HepG2 (cell line): ENCODE data around the gene AMHR2. TPM values are rescaled to one million over a fixed set of nuclear protein-coding genes. Genes with fewer than 3 reads are reported as not detected.

ENCODE experiments used
- ATAC-seq: fragments of 200-7000 bp; cut with Tn5 transposase; 3 replicates; pipeline ENCODE4 v1.9.1; 2020; ENCODE audit warnings: mild to moderate bottlenecking, moderate library complexity
- BruUV-seq: library from RNA; stranded (reverse); fragments of 400-500 nt; replicated peaks from 2 replicates; lab custom pipeline; 2021; lab: Mats Ljungman, UMichigan
- CTCF ChIA-PET: fragments of 300-600 bp; formaldehyde crosslinking; extraction: SDS; loops from one replicate; lab custom pipeline; 2021; ENCODE audit warnings: low total read pairs, inconsistent platforms, low intra/inter-chr PET ratio; lab: Yijun Ruan, JAX
- POLR2A ChIA-PET: fragments of 350-600 bp; sonication (Branson Sonifier 250); formaldehyde crosslinking; loops from one replicate; lab custom pipeline; 2020; ENCODE audit warnings: antibody characterized with exemption, inconsistent platforms; lab: Yijun Ruan, JAX
- DNase-seq: peaks from one replicate; pipeline ENCODE4 v3.0.0-alpha.2; 2015; ENCODE audit warnings: low spot score
- FAIRE-seq: peaks from 3 replicates; lab custom pipeline; 2011; peaks lifted over from hg19 to GRCh38; lab: Jason Lieb, UNC
- H2AFZ ChIP-seq: one replicate; pipeline ENCODE4 v1.6.1; 2011; ENCODE audit warnings: low read length, inconsistent platforms
- H3K27ac ChIP-seq: fragments of 300-600 bp; 3 replicates; pipeline ENCODE4 v1.8.0; 2011; ENCODE audit warnings: mixed run types, mild to moderate bottlenecking, mixed read lengths, low read length, inconsistent platforms; ENCODE audit not compliant: insufficient read depth; ENCODE audit errors: extremely low read length
- H3K27me3 ChIP-seq, 2 experiments: fragments of 200-600 bp in 1 of 2; 2 replicates in 1 of 2; 3 replicates in 1 of 2; pipeline versions ENCODE4 v1.6.0 to v1.8.0; 2011; ENCODE audit warnings: low read length in 2 of 2, mild to moderate bottlenecking in 2 of 2, moderate library complexity in 2 of 2, inconsistent platforms in 1 of 2; ENCODE audit not compliant: insufficient read depth in 2 of 2, control insufficient read depth in 1 of 2
- H3K36me3 ChIP-seq, 2 experiments: fragments of 200-600 bp in 1 of 2; replicated peaks in 1 of 2; 2 replicates in 1 of 2; 3 replicates in 1 of 2; pipeline versions ENCODE4 v1.5.1 to v1.8.0; 2011; ENCODE audit warnings: low read length in 2 of 2, inconsistent platforms in 1 of 2; ENCODE audit not compliant: insufficient read depth in 2 of 2, control insufficient read depth in 1 of 2
- H3K4me1 ChIP-seq: 2 replicates; pipeline ENCODE4 v1.5.1; 2012; ENCODE audit warnings: low read length, inconsistent platforms; ENCODE audit not compliant: insufficient read depth
- H3K4me2 ChIP-seq: 2 replicates; pipeline ENCODE4 v1.6.0; 2011; ENCODE audit warnings: low read depth, low read length, inconsistent platforms
- H3K4me3 ChIP-seq, 3 experiments: fragments of 200-600 bp in 1 of 3; sonication (generic), shearing (Covaris generic) in 1 of 3; replicated peaks in 1 of 3; 2 replicates each; pipeline ENCODE4 v1.5.1; 2011 to 2016; ENCODE audit warnings: low read length in 3 of 3, inconsistent platforms in 2 of 3, low read depth in 2 of 3, mild to moderate bottlenecking in 2 of 3, control low read depth in 1 of 3, mixed read lengths in 1 of 3; ENCODE audit not compliant: insufficient read depth in 1 of 3
- H3K79me2 ChIP-seq: one replicate; pipeline ENCODE4 v1.6.1; 2011; ENCODE audit warnings: low read length, inconsistent platforms; ENCODE audit not compliant: insufficient read depth
- H3K9ac ChIP-seq: 2 replicates; pipeline ENCODE4 v1.6.0; 2011; ENCODE audit warnings: mild to moderate bottlenecking, low read depth, low read length, inconsistent platforms; ENCODE audit not compliant: insufficient read depth
- H3K9me3 ChIP-seq: 2 replicates; pipeline ENCODE4 v1.5.1; 2012; ENCODE audit warnings: mild to moderate bottlenecking, low read length
- H4K20me1 ChIP-seq: 2 replicates; pipeline ENCODE4 v1.6.0; 2011; ENCODE audit warnings: inconsistent platforms, mild to moderate bottlenecking, low read length, moderate library complexity; ENCODE audit not compliant: insufficient read depth
- ELF4 ChIP-seq: sonication (generic); formaldehyde crosslinking; IDR thresholded peaks from 2 replicates; pipeline ENCODE4 v1.5.0; 2020; ENCODE audit warnings: missing genetic modification reagents, mild to moderate bottlenecking, moderate library complexity, borderline replicate concordance
- PCBP2 ChIP-seq: fragments of 200-400 bp; formaldehyde crosslinking; optimal IDR thresholded peaks from 2 replicates; pipeline ENCODE3; 2018; ENCODE audit warnings: low read length, low read depth; ENCODE audit not compliant: poor library complexity, severe bottlenecking
- PHF5A ChIP-seq: IDR thresholded peaks from one replicate; pipeline ENCODE4 v1.6.1; 2018; ENCODE audit warnings: low read depth, missing genetic modification reagents; ENCODE audit not compliant: unreplicated experiment
- YEATS2 ChIP-seq: sonication (generic); formaldehyde crosslinking; IDR thresholded peaks from 2 replicates; pipeline ENCODE4 v1.4.0; 2020; ENCODE audit warnings: missing genetic modification reagents, borderline replicate concordance
- ZNF512B ChIP-seq: sonication (generic); formaldehyde crosslinking; IDR thresholded peaks from 2 replicates; pipeline ENCODE4 v1.5.1; 2020; ENCODE audit warnings: missing genetic modification reagents, mild to moderate bottlenecking, borderline replicate concordance
- ZNF746 ChIP-seq: sonication (generic); formaldehyde crosslinking; IDR thresholded peaks from 2 replicates; pipeline ENCODE4 v1.8.0; 2022; ENCODE audit warnings: mild to moderate bottlenecking, missing genetic modification reagents
- ZSCAN12 ChIP-seq: sonication (generic); formaldehyde crosslinking; IDR thresholded peaks from 2 replicates; pipeline ENCODE4 v1.9.0; 2021; ENCODE audit warnings: mild to moderate bottlenecking, missing genetic modification reagents
- WGBS: methylation state at CpG from one replicate; pipeline ENCODE4 v1.1.6; 2017; ENCODE audit warnings: low lambda C conversion rate; 5-methylcytosine and 5-hydroxymethylcytosine counted together
- in situ Hi-C: cut with HindIII; loops from 2 replicates; pipeline ENCODE4 v1.10.0; 2017; ENCODE audit warnings: low pct_unique_long_range_greater_than_20kb; ENCODE audit not compliant: extremely low pct_ligation_motif_present
- intact Hi-C: fragments of 100-400 bp; cut with micrococcal nuclease; formaldehyde crosslinking; loops from one replicate; pipeline ENCODE4 v1.10.0; 2022; ENCODE audit not compliant: unreplicated experiment
- polyA plus RNA-seq, 8 experiments: library from polyadenylated mRNA; depleted of rRNA in 3 of 8; stranded (reverse) in 7 of 8; unstranded in 1 of 8; fragments of >200 nt; fragmentation: Illumina TruSeq in 4 of 8; extraction: Trizol in 4 of 8; gene quantifications; 2 replicates each; pipeline versions ENCODE4 v1.2.1 to v1.2.3, GENCODE V29; 2011 to 2016; ENCODE audit warnings: low read depth in 4 of 8, missing spikeins in 1 of 8, mixed read lengths in 1 of 8; ENCODE audit not compliant: insufficient read depth in 1 of 8
- total RNA-seq, 5 experiments: library from RNA; depleted of rRNA; stranded (reverse); fragments of >200 nt; fragmentation: Illumina TruSeq; extraction: Trizol; gene quantifications; 2 replicates each; pipeline ENCODE4 v1.2.3, GENCODE V29; 2016; ENCODE audit warnings: low read depth in 1 of 5
- TF ChIP-seq, protein P1 (sequence below): sonication (generic); formaldehyde crosslinking; IDR thresholded peaks from 2 replicates; pipeline ENCODE4 v1.4.0; 2020; ENCODE audit warnings: mild to moderate bottlenecking, missing genetic modification reagents, borderline replicate concordance

The AMHR2 gene
- total and polyA plus RNA-seq, 2 of the 13 experiments (the other 11 are each of a cell fraction or from before 2014, with no cell fraction given), result 0.24 to 0.58 TPM

DNA sequence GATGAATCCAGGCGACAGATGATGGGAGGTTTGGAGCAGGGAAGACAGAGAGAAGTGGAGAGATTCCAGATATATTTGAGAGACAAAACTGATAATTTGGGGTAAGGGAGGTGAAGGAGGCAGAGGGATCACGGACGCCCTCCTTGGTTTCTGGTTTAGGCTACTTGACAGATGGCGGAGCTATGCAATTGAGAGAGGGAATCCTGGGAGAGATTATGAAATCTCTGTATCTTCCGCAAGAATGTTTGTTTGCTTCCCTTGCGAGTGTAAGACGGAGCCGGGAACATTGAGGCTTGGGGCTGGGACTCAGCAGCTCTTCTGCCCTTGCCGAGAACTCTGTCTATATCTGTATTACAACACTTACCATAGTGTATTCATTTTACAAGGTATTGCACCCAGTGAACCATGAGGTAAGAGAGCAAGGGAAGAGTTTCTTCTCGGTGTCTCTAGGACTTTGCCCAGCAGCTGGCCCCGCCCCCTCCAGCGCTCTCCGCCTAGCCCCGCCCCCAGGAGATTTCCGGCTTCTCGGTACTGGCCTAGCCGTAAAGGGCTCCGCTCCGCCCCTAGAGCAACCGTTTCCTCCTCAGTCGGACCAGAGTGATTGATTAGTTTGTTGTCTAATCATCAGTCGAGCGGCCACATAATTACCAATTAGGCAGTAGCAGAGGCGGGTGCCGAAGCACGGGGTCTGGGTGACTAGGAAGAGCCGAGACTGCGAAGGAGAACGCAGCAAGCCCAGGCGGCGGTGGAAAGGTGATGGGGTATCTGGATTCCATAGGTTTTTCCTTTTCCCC lies 17.6 kb downstream of the AMHR2 start, which contains the start of gene PRR13 (continued):
- peak; percentile 58; the same call in 1 of the 2 replicates for TF ChIP-seq ELF4
- no peak for TF ChIP-seq ZSCAN12
- TF ChIP-seq, protein P1, sequence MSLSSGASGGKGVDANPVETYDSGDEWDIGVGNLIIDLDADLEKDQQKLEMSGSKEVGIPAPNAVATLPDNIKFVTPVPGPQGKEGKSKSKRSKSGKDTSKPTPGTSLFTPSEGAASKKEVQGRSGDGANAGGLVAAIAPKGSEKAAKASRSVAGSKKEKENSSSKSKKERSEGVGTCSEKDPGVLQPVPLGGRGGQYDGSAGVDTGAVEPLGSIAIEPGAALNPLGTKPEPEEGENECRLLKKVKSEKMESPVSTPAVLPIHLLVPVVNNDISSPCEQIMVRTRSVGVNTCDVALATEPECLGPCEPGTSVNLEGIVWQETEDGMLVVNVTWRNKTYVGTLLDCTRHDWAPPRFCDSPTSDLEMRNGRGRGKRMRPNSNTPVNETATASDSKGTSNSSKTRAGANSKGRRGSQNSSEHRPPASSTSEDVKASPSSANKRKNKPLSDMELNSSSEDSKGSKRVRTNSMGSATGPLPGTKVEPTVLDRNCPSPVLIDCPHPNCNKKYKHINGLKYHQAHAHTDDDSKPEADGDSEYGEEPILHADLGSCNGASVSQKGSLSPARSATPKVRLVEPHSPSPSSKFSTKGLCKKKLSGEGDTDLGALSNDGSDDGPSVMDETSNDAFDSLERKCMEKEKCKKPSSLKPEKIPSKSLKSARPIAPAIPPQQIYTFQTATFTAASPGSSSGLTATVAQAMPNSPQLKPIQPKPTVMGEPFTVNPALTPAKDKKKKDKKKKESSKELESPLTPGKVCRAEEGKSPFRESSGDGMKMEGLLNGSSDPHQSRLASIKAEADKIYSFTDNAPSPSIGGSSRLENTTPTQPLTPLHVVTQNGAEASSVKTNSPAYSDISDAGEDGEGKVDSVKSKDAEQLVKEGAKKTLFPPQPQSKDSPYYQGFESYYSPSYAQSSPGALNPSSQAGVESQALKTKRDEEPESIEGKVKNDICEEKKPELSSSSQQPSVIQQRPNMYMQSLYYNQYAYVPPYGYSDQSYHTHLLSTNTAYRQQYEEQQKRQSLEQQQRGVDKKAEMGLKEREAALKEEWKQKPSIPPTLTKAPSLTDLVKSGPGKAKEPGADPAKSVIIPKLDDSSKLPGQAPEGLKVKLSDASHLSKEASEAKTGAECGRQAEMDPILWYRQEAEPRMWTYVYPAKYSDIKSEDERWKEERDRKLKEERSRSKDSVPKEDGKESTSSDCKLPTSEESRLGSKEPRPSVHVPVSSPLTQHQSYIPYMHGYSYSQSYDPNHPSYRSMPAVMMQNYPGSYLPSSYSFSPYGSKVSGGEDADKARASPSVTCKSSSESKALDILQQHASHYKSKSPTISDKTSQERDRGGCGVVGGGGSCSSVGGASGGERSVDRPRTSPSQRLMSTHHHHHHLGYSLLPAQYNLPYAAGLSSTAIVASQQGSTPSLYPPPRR (CRISPR knock-in tag), result no peak
- TF ChIP-seq PCBP2, result no peak
- peak; percentile 67 for TF ChIP-seq PHF5A (CRISPR knock-in tag)

- Histone ChIP-seq H3K79me2 (peaks cover 15% of the 10 kb centered on the region), H3K9me3 (no peaks in the 10 kb centered on the region), H3K4me1 (peaks cover 45% of the 10 kb centered on the region), H3K36me3 (peaks cover 1 to 16% of the 10 kb centered on the region in 2 experiments; a peak in 4 of 5 replicates), H3K27me3 (no peaks in the 10 kb centered on the region; a peak in 1 of 5 replicates), H4K20me1 (no peaks in the 10 kb centered on the region), H2AFZ (no peak overlapping the region), H3K27ac (no peak overlapping the region), H3K9ac (no peak overlapping the region), H3K4me3 (no peak overlapping the region), H3K4me2 (no peak overlapping the region)
- BruUV-seq, result no TSS peak
- CTCF ChIA-PET, result no interaction called here
- POLR2A ChIA-PET, result no interaction called here
- DNase-seq, result peak; percentile 32
- no peak for ATAC-seq
- in situ Hi-C loops, result no loop called here
- no peak for FAIRE-seq
- intact Hi-C loops, result no loop called here
- WGBS, result 96% methylated on average over 4 of the region's 4 CpGs
- TF ChIP-seq ZNF746, result no peak
- TF ChIP-seq YEATS2, result no peak
- no peak for TF ChIP-seq ZNF512B (CRISPR knock-in tag)
These were observed 20.3 kb downstream of the AMHR2 start for GRCh38 chr12:53443955-53444354.
